RKO (cell line): ENCODE measurements around the gene CD151.

Experiments used
- DNase-seq: peaks from one replicate; pipeline ENCODE4 v3.0.0-alpha.2; 2016; ENCODE audit warnings: low spot score

The CD151 gene

GRCh38 chr11:797296-798092, 35.3 kb upstream of the CD151 start:
- peak; percentile 89 for DNase-seq

GRCh38 chr11:798093-798713, 34.5 kb upstream of the CD151 start, which contains the start of gene SLC25A22:
SLC25A22 (minus strand) TSS chr11:798281; CDS start chr11:795006, 3,275 bp downstream.
- peak; percentile 82 for DNase-seq

GRCh38 chr11:799641-800316, 33.0 kb upstream of the CD151 start:
- no peak for DNase-seq

DNA sequence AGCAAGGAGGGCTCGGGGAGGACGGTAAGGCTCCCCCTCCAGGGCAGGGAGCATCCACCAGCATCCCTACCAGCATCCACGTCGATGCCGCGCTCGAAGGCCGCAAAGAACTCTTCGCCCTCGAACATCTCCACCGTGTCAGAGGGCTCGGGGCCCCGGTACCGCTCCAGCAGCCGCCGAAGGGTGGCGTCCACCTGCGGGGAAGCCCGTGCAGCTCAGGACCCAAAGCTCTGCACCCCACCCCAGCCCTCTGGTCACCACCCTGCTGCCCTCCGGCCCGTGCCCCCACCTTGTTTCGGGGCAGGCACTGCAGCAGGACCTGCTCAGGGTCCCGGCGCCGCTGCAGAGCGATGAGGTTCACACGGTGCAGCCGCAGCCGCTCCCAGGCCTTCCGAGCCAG, 32.3 kb upstream of the CD151 start:
- no peak for DNase-seq

GRCh38 chr11:801097-801780, 31.5 kb upstream of the CD151 start:
- DNase-seq = no peak

DNA sequence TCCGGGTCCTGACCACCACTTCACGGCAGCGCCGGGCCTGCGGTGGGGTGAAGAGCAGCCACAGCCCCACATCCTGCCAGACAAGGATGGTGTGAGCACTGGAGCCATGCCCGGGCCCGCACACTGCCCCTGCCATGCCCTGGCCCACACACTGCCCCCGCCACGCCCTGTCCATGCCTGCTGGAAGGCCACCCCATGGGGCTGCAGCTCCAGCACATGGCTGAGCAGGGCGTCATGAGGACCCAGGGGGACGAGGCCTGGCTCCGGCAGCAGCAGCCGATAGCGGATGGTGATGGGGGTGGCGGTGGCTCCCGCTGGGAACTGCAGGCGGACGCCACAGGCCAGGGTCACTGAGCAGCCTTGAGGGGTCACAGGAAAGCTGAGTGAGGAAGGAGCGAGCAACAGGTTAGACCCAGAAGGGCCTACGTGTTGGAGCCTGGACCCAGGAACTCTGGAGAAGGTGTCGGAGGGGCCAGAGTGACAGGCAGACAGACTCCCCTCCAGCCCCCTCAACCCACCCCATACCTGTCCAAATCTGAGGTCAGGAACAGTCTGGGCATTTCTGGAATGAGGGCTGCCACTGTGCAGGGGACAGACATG, 30.6 kb upstream of the CD151 start:
- DNase-seq = no peak

DNA sequence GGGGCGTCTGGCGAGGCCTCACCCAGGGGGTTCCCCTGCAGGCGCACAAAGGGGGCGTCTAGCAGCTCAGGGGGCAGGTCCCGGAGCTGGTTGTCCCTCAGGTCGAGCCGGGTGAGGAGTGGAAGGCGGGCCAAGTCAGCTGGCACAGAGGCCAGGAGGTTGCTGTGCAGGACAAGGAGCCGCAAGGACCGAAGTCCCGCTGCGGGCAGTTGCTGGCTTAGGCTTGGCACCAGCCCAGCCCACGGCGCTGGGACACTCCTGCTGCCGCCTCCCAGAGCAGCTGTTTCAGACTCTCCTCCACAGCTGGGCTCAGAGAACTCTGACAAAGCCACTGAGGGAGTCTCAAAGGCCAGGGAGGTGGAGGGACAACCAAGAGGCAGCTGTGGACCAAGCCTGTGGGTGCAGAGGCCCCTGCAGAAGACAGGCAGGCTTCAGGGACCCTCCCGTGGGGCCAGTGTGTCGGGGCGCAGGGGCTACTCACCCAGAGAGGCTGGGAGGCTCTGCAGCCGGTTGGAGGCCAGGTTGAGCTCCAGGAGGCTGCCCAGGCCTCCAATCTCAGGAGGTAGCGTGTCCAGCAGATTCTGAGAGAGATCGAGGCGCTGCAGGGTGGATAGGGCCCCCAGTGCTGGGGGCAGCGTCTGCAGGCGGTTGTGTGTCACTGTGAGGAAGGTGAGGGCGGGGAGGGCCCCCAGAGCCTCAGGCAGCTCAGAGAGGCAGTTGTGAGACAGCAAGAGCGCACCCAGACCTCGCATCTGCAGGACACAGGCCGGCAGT, 29.9 kb upstream of the CD151 start:
- DNase-seq = no peak

DNA sequence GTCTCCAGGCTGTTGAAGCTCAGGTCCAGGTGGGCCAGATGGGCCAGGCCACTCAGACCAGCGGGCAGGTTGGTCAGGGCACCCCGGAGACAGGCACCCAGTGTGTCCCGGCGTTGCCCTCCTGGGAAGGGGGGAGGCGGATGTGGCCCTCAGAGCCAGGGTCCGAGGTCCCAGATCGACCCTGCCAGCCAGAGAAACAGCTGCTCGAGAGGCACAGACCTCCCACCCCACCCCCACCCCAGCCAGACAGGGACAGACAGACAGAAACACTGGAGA, 29.3 kb upstream of the CD151 start:
- no peak for DNase-seq

GRCh38 chr11:803770-804598, 28.8 kb upstream of the CD151 start:
- no peak for DNase-seq

GRCh38 chr11:804599-804964, 28.2 kb upstream of the CD151 start:
- DNase-seq = peak; percentile 63

GRCh38 chr11:808427-809286, 24.1 kb upstream of the CD151 start:
- no peak for DNase-seq

- peak; percentile 97 for DNase-seq
Measured at GRCh38 chr11:809287-810039, 23.3 kb upstream of the CD151 start, which contains the start of gene RPLP2. RPLP2 (plus strand) TSS chr11:809967; CDS start chr11:810235, 268 bp downstream.

- no peak for DNase-seq
Measured at GRCh38 chr11:810040-810567, 22.6 kb upstream of the CD151 start.

GRCh38 chr11:811446-812245, 21.1 kb upstream of the CD151 start:
- no peak for DNase-seq

- no peak for DNase-seq
Measured at GRCh38 chr11:812390-812789, 20.4 kb upstream of the CD151 start.

DNA sequence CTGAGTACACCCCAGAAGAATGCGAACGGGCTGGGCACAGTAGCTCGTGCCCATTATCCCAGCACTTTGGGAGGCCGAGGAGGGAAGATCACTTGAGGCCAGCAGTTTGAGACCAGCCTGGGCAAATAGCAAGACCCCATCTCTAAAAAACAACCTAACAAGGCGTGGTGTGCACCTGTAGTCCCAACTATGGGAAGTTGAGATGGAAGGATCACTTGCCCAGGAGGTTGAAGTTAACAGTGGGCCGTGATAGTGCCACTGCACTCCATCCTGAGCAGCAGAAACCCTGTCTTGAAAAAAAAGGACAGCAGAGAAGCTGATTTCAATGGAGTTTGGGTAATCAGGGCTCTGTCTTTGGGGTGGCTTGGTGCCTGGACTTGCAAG, 19.7 kb upstream of the CD151 start:
- no peak for DNase-seq

DNA sequence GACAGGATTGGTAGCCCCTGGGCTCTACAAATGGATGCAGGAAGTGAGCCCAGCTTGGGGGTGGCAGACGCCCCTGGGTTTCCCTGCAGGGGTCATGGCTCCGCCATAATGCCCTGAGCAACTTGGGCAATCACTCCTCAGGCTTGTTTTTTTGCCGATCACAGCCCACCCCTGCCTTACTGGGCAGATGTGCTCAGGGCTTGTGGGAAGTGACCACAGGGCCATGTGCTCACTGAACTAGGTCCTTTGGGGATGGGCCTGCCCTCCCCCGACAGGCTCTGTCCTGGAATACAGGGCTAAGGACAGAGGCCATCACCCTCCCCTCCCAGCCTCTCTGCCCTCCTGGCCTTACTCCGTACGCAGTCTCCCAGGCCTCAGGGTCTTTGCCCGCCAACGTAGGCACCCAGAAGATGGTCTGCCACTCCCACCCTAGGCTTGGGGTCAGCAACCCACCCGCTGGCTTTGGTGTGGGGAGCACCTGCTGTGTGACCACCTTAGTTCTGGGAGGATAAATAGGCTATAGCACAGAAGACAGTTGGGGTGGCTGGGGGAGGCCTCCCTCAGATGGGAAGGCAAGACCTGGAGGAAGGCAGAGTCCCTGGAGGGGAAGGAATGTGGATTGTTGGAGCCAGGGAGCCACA, 19.2 kb upstream of the CD151 start:
- DNase-seq = no peak
